GM18499 (cell line): Measurements from ENCODE around the gene TMEM178B.
"Not testable (repeated sequence)": the region's sequence is repeated elsewhere in the genome, so short reads cannot be mapped to it uniquely, and the experiment has no call there.

Experiments
- ATAC-seq: cut with Tn5 transposase; IDR thresholded peaks from one replicate; pipeline ENCODE4 v1.9.1; 2021; ENCODE audit warnings: moderate number of reproducible peaks; ENCODE audit not compliant: insufficient read depth, unreplicated experiment

TMEM178B gene

DNA sequence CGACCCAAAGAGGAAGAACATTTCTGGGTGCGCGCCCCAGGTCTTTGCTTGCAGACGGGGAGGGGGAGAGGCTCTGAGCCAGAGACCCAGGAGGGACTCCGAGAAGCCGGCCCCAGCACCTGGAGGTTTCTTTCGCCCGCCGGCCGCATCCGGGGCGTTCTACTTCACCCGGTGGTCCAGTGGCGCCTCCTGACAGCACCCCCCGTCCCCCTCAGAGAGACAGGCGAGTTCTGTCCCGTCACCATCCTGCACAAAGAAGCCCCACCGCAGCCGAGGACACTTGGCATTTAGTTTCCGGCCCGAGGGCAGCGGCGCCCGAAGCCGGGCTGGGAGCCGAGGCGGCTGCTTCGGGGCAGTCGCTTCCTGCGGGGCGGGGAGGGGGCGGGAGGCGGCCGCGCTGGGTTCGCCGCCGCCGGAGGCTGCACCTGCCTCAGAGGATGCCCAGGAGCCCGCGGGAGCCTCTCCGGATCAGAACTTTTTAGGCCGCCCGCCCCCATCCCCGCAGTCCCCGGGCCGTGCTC is at the start of gene TMEM178B:
Gene TMEM178B, plus strand, starts transcription at position 424 of the 521 bp plus-strand sequence.
- ATAC-seq = no peak

GRCh38 chr7:141024668-141025067 is 49.2 kb upstream of the TMEM178B start:
- ATAC-seq = no peak

DNA sequence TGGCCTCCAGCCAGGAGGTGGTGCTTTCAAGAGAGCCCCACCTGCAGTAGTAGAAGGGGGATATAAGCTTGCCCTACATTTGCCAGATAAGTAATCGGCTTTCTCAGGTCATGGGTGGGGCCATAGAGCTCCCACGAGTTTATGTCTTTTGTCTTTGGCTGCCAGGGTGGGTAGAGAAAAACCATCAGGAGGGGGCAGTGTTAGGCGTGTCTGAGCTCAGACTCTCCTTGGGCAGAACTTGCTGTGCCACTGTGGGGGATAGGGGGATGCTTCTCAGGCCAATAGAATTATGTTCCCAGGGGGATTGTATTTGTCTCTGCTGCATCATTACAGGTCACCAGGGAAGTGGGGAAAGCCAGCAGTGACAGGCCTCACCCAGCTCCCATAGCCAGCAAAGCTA is 46.8 kb upstream of the TMEM178B start:
- no peak for ATAC-seq

DNA sequence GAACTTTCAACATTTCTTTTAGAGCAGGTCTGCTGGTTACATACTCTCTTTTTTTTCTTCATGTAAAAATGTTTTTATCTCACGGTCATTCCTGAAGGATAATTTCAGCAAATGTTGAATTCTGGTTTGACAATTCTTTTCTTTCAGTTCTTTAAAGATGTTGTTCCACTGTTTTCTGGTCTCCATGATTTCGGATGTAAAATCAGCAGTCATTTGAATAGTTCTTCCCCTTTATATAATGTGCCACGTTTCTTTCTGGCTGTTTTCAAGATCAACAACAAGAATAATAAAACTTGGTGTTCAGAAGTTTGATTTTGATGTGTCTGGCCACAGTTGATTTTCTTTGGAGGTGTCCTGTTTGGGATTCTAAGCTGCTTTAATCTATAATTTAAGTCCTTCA is 45.1 kb upstream of the TMEM178B start:
- no peak for ATAC-seq

- not testable (repeated sequence) for ATAC-seq
Measured at GRCh38 chr7:141032539-141033323, 41.1 kb upstream of the TMEM178B start.

- not testable (repeated sequence) for ATAC-seq
Measured at GRCh38 chr7:141038100-141038499, 35.8 kb upstream of the TMEM178B start.

DNA sequence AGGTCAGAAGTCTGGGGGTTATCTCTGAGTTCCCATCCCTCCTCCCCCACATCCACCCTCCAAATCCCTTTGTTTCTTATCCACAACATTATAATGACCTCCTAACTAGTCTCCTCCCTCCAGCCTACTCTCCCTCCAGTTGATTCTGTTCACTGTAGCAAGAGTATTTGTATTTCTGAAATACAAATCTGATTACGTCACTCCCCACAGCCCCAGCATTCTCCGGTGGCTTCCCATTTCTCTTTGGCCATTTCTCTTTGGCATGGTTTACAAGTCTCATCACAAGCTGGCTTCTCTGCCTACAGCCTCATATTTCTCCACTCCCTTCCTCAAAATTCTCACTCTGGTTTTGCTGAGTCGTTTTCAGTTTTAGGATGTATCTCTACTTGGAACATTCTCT is 34.5 kb upstream of the TMEM178B start:
- ATAC-seq = no peak

DNA sequence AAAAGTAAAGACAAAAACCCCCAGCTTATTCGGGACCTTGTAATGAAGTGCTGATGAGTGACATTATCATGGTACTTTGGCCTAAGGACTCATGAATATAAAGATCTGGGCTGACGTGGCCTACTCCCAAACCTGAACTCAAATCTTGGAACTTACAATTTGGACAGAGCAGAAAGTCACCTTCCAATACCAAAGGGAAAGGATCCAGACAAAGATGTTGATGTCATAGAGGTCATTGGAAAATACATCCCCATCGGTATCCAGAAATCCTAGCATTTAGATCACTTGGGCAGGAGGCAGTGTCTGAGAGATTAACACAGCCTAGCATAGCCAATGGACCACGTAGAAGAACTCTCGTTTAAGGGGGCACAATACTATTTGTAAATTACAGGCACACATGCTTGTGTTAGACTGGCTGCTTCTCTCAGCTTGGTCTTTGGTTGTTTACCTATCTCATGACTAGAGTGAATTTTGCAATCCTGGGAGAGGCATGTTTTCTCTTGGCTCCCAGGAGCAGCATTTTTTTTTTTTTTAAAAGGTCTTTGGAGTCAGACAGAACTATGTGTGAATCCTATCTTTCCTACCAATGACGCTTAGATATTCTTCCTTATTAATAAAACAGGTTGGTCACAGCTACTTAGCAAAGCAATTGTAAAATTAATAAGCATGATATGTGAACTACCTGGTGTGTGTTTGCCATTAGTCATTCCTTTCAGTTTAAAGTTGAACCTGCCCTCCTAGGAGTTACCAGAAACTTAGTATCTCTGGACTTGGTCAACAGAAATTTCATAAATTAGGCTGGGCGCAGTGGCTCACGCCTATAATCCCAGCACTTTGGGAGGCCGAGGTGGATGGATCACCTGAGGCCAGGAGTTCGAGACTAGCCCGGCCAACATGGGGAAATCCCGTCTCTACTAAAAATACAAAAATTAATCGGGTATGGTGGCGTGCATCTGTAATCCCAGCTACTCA is 31.4 kb upstream of the TMEM178B start:
- no peak for ATAC-seq

DNA sequence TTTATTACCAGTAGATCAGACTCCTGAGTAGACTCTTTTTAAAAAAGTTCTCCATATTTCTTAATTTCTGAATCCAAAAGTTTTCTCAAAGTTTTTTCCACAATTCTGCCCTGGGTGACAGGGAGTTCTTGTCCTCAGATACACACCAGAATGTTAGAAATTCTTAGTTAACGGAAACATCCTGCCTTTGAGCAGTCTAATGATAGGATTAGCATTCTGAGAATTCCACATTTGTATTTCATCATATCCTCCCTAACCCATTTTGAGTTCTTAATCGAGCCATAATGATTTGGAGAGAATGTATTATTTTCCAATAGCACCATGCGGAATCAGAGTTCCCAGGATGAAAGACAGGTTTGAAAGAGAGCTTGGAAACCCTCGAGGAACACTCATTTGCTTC is 30.2 kb upstream of the TMEM178B start:
- no peak for ATAC-seq

DNA sequence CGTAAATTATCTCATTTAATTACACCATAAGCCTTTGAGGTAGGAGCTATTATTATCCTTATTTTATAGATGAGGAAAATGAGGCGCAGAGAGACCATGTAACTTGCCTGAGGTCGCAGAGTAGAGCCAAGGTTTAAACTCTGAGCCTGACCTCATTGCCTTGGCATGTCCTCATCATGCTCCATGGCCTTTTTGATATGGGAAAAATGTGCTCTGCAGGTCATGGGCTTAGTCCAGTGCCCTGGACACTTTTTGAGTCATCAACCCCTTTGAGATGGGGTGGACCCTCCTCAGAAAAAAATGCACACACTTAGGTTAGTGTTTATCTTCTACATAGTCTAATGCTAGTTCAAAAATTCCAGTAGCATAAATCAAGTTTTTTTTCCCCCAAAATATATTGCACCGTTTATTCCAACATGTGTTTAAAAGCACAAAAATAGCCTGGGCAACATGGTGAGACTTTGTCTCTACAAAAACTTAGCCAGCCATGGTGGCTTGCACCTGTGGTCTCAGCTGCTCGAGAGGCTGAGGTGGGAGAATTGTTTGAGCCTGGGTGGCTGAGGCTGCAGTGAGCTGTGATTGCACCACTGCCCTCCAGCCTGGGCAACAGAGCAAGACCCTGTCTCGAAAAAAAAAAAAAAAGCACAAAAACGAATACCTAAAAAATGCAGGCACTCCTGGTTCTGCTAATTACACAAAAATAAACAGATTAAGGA is 28.6 kb upstream of the TMEM178B start:
- no peak for ATAC-seq

DNA sequence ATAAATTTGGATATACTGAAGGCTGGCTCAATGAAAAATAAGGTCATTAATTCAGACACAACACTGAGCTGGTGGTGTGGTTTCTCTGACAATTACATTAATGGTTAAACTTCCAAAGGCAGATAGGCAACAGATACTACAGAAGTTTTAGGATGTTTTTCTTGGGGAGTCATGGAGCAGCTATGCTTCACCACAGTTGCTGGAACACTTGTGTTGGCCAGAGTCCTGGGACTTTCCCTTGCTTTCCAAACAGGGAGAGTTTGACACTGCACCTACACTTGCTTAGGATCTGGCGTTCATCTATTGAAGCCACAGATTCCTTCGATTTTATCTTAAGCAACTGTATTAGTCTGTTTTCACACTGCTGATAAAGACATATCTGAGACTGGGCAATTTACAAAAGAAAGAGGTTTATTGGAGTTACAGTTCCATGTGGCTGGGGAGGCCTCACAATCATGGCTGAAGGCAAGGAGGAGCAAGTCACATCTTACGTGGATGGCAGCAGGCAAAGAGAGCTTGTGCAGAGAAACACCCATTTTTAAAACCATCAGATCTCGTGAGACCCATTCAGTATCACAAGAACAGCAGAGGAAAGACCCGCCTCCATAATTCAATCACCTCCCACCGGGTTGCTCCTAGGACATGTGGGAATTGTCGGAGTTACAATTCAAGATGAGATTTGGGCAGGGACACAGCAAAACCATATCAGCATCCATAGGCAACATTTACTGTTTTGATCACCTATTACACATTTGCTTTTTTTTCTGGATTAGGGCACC is 27.8 kb upstream of the TMEM178B start:
- no peak for ATAC-seq

- ATAC-seq = no peak
Measured at GRCh38 chr7:141053626-141054025, 20.2 kb upstream of the TMEM178B start.

DNA sequence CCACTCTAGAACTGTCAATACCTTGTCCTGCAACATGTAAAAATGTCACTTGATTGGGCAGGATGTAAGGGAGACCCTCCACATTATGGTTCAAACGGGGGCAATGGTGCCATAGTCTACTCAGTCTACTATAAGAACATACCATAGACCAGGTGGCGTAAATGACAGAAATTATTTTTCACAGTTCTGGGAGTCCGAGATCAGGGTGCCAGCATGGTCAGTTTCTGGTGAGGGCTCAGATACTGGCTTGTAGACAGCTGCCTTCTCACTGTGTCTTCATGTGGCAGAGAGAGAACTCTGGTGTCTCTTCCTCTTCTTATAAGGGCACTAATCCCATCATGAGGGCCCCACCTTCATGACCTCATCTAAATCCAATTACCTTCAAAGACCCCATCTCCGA is 18.7 kb upstream of the TMEM178B start:
- no peak for ATAC-seq

- ATAC-seq = no peak
Measured at GRCh38 chr7:141057788-141058187, 16.1 kb upstream of the TMEM178B start.

GRCh38 chr7:141067856-141068255 is 6.0 kb upstream of the TMEM178B start:
- not testable (repeated sequence) for ATAC-seq

DNA sequence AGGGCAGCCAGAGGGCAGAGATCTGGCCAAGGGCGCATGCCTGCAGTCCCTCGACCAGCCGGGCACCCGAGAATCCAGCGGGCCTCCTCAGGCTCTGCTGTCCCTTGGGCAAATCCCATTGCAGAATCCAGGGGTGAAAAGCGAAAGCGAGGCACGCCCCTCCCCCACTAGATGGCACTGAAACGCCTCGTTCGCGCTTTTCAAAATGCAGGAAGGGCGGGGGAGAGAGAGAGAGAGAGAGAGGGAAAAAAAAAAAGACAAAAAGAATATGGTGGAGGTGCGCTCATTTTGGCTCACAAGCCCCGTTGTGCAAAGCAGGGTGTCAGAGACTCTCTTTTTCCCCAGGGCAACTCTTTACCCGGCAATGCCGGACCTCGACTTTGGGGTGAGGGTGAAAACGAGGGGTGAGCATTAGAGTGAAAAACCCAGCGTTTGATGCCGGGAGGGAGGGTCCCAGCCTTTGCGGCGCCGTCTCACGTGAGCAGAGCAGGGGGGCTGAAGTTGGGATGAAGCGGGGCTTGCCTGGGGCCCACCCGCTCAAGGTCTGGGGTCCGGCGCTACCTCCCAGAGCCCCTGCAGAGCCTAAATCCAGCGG is 2.5 kb upstream of the TMEM178B start:
- no peak for ATAC-seq

- ATAC-seq = no peak
Measured at GRCh38 chr7:141071855-141072547, 1.9 kb upstream of the TMEM178B start.

DNA sequence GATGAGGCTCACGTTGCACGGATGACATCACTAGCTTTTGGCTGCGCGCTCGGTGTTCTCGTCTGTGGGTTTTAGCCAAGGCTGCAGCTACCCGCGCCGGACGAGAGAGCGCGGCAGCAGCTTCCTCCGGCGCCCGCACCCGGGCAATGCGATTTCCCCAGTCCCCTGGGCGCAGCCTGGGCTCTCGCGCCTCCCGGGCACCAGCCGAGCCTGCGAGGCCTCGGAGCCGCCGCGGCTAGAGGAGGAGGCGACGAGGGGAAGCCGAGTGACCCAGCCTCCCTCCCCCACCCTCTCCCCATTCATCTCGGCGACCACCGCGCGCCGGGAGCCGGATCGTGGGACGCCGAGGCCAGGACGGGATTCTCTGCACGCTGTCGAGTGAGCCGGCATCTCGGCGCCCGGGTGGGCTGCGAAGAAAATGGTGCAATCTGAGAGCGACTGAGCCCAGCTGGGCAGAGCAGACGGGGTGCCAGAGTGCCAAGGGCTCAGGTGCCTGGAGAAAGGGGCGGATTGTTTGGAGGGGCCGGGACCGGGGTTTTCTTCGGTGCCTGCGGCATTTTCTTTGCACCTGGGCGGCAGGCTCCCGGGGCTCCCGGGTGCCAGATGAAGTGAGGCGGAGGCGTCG is 1.2 kb upstream of the TMEM178B start:
- no peak for ATAC-seq
